Measurements from ENCODE around the gene NES.
A peak's percentile ranks its signal among the peaks of the same experiment; 100 is the strongest.

Gene NES

DNA sequence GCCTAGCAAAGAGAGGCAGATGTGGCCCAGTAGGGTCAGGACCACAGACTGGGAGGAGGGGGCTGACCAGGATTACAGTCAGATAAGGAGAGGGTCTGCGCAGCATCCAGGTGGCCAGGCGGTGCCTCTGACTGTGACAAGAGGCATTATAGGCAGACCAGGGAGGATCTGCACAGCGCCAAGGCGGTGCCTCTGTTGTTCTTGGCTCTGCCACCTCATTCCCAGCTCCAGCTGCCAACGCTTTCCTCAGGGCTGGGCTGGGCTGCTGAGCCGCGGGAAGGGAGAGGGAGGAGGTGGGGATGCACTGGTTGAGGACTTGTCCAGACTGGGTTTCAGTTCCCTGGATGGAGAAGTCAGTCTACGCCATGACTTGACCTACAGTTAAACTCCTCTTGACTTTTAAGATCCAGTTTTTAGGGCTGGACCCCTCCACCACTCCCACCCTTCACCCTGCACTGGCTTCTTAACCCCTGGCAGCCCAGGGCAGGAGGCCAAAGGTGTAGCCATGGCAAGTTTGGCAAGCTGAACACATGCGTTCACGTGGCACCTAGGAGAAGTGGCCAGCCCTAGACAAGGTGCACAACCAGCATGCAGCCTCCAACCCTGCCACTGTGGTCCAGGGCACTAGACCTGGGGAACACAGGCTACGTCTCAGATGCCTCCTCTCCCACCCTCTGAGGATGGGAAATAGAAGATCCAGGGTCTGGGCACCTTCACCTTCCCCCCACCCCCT is 32.7 kb upstream of the NES start:
- peak; percentile 95 for TF ChIP-seq TCF4 (CRISPR knock-in tag; IDR thresholded peaks at IDR 0.05; ENCODE audit: borderline replicate concordance)
- TF ChIP-seq, protein P1, sequence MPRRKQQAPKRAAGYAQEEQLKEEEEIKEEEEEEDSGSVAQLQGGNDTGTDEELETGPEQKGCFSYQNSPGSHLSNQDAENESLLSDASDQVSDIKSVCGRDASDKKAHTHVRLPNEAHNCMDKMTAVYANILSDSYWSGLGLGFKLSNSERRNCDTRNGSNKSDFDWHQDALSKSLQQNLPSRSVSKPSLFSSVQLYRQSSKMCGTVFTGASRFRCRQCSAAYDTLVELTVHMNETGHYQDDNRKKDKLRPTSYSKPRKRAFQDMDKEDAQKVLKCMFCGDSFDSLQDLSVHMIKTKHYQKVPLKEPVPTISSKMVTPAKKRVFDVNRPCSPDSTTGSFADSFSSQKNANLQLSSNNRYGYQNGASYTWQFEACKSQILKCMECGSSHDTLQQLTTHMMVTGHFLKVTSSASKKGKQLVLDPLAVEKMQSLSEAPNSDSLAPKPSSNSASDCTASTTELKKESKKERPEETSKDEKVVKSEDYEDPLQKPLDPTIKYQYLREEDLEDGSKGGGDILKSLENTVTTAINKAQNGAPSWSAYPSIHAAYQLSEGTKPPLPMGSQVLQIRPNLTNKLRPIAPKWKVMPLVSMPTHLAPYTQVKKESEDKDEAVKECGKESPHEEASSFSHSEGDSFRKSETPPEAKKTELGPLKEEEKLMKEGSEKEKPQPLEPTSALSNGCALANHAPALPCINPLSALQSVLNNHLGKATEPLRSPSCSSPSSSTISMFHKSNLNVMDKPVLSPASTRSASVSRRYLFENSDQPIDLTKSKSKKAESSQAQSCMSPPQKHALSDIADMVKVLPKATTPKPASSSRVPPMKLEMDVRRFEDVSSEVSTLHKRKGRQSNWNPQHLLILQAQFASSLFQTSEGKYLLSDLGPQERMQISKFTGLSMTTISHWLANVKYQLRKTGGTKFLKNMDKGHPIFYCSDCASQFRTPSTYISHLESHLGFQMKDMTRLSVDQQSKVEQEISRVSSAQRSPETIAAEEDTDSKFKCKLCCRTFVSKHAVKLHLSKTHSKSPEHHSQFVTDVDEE (CRISPR knock-in tag; IDR thresholded peaks at IDR 0.05), result peak; percentile 92
- TF ChIP-seq ESRRG (CRISPR knock-in tag; IDR thresholded peaks at IDR 0.05), result no peak
- TF ChIP-seq, protein P2, sequence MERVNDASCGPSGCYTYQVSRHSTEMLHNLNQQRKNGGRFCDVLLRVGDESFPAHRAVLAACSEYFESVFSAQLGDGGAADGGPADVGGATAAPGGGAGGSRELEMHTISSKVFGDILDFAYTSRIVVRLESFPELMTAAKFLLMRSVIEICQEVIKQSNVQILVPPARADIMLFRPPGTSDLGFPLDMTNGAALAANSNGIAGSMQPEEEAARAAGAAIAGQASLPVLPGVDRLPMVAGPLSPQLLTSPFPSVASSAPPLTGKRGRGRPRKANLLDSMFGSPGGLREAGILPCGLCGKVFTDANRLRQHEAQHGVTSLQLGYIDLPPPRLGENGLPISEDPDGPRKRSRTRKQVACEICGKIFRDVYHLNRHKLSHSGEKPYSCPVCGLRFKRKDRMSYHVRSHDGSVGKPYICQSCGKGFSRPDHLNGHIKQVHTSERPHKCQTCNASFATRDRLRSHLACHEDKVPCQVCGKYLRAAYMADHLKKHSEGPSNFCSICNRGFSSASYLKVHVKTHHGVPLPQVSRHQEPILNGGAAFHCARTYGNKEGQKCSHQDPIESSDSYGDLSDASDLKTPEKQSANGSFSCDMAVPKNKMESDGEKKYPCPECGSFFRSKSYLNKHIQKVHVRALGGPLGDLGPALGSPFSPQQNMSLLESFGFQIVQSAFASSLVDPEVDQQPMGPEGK (CRISPR knock-in tag; IDR thresholded peaks at IDR 0.05; ENCODE audit: borderline replicate concordance), result no peak
- no peak for TF ChIP-seq OSR1 (CRISPR knock-in tag; IDR thresholded peaks at IDR 0.05)
- no peak; the same call in 1 of the 2 replicates for TF ChIP-seq TOX (CRISPR knock-in tag; IDR thresholded peaks at IDR 0.05; ENCODE audit: borderline replicate concordance)
- TF ChIP-seq PPARA (CRISPR knock-in tag; IDR thresholded peaks at IDR 0.05; ENCODE audit: borderline replicate concordance), result no peak
- TF ChIP-seq ISL1 (CRISPR knock-in tag; IDR thresholded peaks at IDR 0.05), result no peak
- 0 out of 2 replicates have a peak, but pooled peaks have one; percentile 22 for TF ChIP-seq ZNF8 (CRISPR knock-in tag; IDR thresholded peaks at IDR 0.05)
- peak; percentile 66 for TF ChIP-seq ZNF70 (CRISPR knock-in tag; IDR thresholded peaks at IDR 0.05)
- TF ChIP-seq CSDC2 (CRISPR knock-in tag; IDR thresholded peaks at IDR 0.05), result 0 out of 2 replicates have a peak, but pooled peaks have one; percentile 11
- peak; percentile 44; the same call in 1 of the 2 replicates for TF ChIP-seq ZFP3 (CRISPR knock-in tag; IDR thresholded peaks at IDR 0.05)
- peak; percentile 82; the same call in 1 of the 2 replicates for TF ChIP-seq GLIS3 (CRISPR knock-in tag; IDR thresholded peaks at IDR 0.05)
- TF ChIP-seq ARNTL (CRISPR knock-in tag; IDR thresholded peaks at IDR 0.05; ENCODE audit: borderline replicate concordance, low read depth), result no peak
- ATAC-seq, result peak; percentile 72

DNA sequence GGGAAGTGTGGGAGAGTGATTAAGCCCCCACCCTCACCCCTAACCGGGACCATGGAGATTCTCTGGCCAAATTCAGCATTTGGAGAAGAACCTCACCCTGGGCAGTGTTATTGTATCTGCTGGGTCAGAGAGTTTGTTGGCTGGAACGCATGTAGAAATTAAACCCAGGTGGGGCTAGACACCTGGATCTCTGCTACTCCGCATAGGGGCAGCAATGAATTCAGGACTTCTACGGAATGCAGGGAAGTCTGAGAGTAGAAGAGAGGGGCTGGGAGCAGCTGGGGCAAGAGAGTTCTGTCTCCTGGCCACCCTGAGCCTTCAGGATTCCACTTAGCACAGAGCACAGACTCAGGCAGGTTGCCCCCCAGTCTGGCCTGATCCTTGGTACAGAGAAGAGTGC is 31.8 kb upstream of the NES start:
- TF ChIP-seq BACH2 (CRISPR knock-in tag; IDR thresholded peaks at IDR 0.05; ENCODE audit: borderline replicate concordance) (no peak), ZFP3 (CRISPR knock-in tag; IDR thresholded peaks at IDR 0.05) (no peak), ESRRG (CRISPR knock-in tag; IDR thresholded peaks at IDR 0.05) (no peak), PPARA (CRISPR knock-in tag; IDR thresholded peaks at IDR 0.05; ENCODE audit: borderline replicate concordance) (no peak), ISL1 (CRISPR knock-in tag; IDR thresholded peaks at IDR 0.05) (no peak), CSRNP3 (CRISPR knock-in tag; IDR thresholded peaks at IDR 0.05) (no peak), CREB5 (CRISPR knock-in tag; IDR thresholded peaks at IDR 0.05; ENCODE audit: low read depth) (no peak), OSR1 (CRISPR knock-in tag; IDR thresholded peaks at IDR 0.05) (no peak), GLIS3 (CRISPR knock-in tag; IDR thresholded peaks at IDR 0.05) (no peak), TCF4 (CRISPR knock-in tag; IDR thresholded peaks at IDR 0.05; ENCODE audit: borderline replicate concordance) (no peak)
- TF ChIP-seq, protein P2 (CRISPR knock-in tag; IDR thresholded peaks at IDR 0.05; ENCODE audit: borderline replicate concordance), result no peak
- ATAC-seq, result no peak

- ATAC-seq, result no peak
- TF ChIP-seq RARB (CRISPR knock-in tag; IDR thresholded peaks at IDR 0.05) (no peak), ISL1 (CRISPR knock-in tag; IDR thresholded peaks at IDR 0.05) (no peak), ZFP3 (CRISPR knock-in tag; IDR thresholded peaks at IDR 0.05) (no peak)
- TF ChIP-seq, protein P1 (CRISPR knock-in tag; IDR thresholded peaks at IDR 0.05), result peak; percentile 72
- TF ChIP-seq, protein P2 (CRISPR knock-in tag; IDR thresholded peaks at IDR 0.05; ENCODE audit: borderline replicate concordance), result peak; percentile 57; the same call in 1 of the 2 replicates
Observed at GRCh38 chr1:156708218-156708661, 31.0 kb upstream of the NES start.
